ENCODE measurements around the gene FDPS. TPM values are rescaled to one million over a fixed set of nuclear protein-coding genes. Genes with fewer than 3 reads are reported as not detected.

The FDPS gene
- total RNA-seq, 1 donor from 2014 or later: 242 TPM

- intact Hi-C loops (cut with micrococcal nuclease): loop anchor here (5.0 kb wide), 1 partner anchor 56 kb away; the partner anchor contains the start of genes MTX1 and THBS3
- ChIA-PET CTCF (interaction anchor here (0.8 kb wide), 1 partner anchor 10 kb away, joined by 3 read pairs; the partner anchor contains the start of gene CLK2), POLR2A (interaction anchor here (5.8 kb wide), 1 partner anchor 10 kb away, joined by 52 read pairs; the partner anchor contains the start of gene CLK2)
- Mint-ChIP-seq H3K36me3 (ENCODE audit: low read depth) (peaks cover 88% of the 10 kb centered on the region), H3K27ac (peak overlapping the region; percentile 92), H3K27me3 (no peaks in the 10 kb centered on the region), H3K9me3 (no peaks in the 10 kb centered on the region), H3K4me1 (peaks cover 33% of the 10 kb centered on the region), H3K4me3 (peak overlapping the region; percentile 98)
- no peak for TF ChIP-seq CTCF (IDR thresholded peaks at IDR 0.05)
- DNase-seq (no peak), ATAC-seq (ENCODE audit: low read depth) (no peak)
These were observed 45.6 kb upstream of the FDPS start for GRCh38 chr1:155263067-155263466.

- CTCF ChIA-PET: interaction anchor here (1.8 kb wide), 1 partner anchor 16 kb away, joined by 9 read pairs; no protein-coding TSS in a partner anchor
- POLR2A ChIA-PET: interaction anchor here (1.0 kb wide), 1 partner anchor 15 kb away, joined by 3 read pairs; no protein-coding TSS in a partner anchor
- Mint-ChIP-seq H3K36me3 (ENCODE audit: low read depth) (peaks cover 93% of the 10 kb centered on the region), H3K9me3 (no peaks in the 10 kb centered on the region), H3K27ac (no peak overlapping the region), H3K4me1 (peaks cover 26% of the 10 kb centered on the region), H3K4me3 (no peak overlapping the region), H3K27me3 (no peaks in the 10 kb centered on the region)
- no peak for TF ChIP-seq CTCF (IDR thresholded peaks at IDR 0.05)
- intact Hi-C loops (cut with micrococcal nuclease): no loop called here
- no peak for DNase-seq
- no peak for ATAC-seq (ENCODE audit: low read depth)
These were observed 42.1 kb upstream of the FDPS start for GRCh38 chr1:155266553-155266952.

DNA sequence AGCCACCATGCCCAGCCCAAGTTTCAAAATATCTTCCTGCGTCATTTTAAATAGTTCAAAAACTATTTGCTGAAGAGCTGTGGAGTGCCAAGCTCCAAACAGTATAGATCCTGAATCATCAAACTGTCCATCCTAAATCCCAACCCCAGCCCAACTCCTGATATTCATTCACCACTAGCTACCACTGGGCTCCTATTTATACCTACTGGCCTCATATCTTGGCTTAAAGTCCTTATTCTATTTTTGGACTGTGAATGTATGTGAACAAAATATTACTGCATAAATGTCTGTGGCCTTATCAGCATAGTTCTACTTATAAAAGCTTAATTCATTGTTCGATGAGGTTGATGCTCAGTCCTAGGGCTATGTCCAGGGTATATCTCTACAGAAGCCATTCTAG is 41.3 kb upstream of the FDPS start:
- TF ChIP-seq CTCF (IDR thresholded peaks at IDR 0.05): no peak
- no peak for ATAC-seq (ENCODE audit: low read depth)
- POLR2A ChIA-PET: interaction anchor here (0.5 to 1.0 kb wide), 2 partner anchors 13 to 16 kb away, joined by 3 read pairs; no protein-coding TSS in a partner anchor
- no peak for DNase-seq
- intact Hi-C loops (cut with micrococcal nuclease): no loop called here
- CTCF ChIA-PET: interaction anchor here (1.8 kb wide), 1 partner anchor 17 kb away, joined by 9 read pairs; no protein-coding TSS in a partner anchor
- Mint-ChIP-seq H3K4me1 (peaks cover 25% of the 10 kb centered on the region), H3K27ac (no peak overlapping the region), H3K4me3 (no peak overlapping the region), H3K9me3 (no peaks in the 10 kb centered on the region), H3K27me3 (no peaks in the 10 kb centered on the region), H3K36me3 (ENCODE audit: low read depth) (peaks cover 88% of the 10 kb centered on the region)

DNA sequence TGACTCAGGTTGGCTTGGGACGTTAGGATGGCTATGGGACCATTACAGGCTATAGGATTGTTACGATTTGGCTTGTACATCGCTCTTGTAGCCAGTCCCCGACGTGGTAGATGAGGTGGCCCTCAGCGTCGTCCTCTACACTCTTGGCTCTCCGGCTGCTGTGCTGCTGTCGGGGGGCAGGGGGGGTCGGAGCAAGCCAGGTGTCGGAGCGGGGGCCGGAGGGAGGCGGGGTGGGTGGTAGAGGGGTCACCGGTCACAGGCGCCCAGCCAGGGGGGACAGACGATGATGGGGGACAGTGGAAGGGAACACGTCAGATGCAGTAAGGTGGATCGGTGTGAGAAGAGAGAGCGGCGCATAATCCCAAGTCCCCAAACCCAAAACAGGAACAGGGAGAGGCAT is 40.0 kb upstream of the FDPS start:
- H3K4me3 Mint-ChIP-seq: no peak overlapping the region
- no peaks in the 10 kb centered on the region for H3K27me3 Mint-ChIP-seq
- ChIA-PET CTCF (interaction anchor here (0.7 kb wide), 1 partner anchor 18 kb away, joined by 3 read pairs; no protein-coding TSS in a partner anchor), POLR2A (no interaction called here)
- no peaks in the 10 kb centered on the region for H3K9me3 Mint-ChIP-seq
- peaks cover 83% of the 10 kb centered on the region for H3K36me3 Mint-ChIP-seq (ENCODE audit: low read depth)
- ATAC-seq (ENCODE audit: low read depth): no peak
- no peak overlapping the region for H3K27ac Mint-ChIP-seq
- no peak for TF ChIP-seq CTCF (IDR thresholded peaks at IDR 0.05)
- H3K4me1 Mint-ChIP-seq: peaks cover 25% of the 10 kb centered on the region
- intact Hi-C loops (cut with micrococcal nuclease): no loop called here
- DNase-seq: no peak

DNA sequence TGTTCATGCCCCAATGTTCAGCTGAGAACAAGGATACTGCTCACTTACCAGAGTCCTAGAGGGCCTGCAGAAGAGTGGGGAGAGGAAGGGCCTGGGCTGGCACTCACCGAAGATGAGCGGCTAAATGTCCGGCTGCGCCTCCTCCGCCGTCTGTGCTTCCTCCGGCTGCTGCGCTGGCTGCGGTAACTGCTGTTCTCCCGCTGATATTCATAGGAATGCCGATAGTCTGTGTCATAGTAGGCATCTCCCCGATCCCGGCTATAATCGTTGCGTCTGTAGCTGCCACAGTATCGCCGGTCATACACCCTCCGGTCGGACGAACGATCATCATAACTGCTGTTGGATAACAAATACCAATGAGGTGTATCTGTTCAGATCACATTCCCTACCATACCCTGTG is 39.3 kb upstream of the FDPS start:
- ChIA-PET POLR2A (interaction anchor here (1.2 kb wide), 1 partner anchor 18 kb away, joined by 7 read pairs; no protein-coding TSS in a partner anchor), CTCF (no interaction called here)
- intact Hi-C loops (cut with micrococcal nuclease): no loop called here
- Mint-ChIP-seq H3K4me1 (peaks cover 29% of the 10 kb centered on the region), H3K4me3 (no peak overlapping the region), H3K27ac (no peak overlapping the region), H3K36me3 (ENCODE audit: low read depth) (peaks cover 76% of the 10 kb centered on the region), H3K9me3 (no peaks in the 10 kb centered on the region), H3K27me3 (no peaks in the 10 kb centered on the region)
- no peak for ATAC-seq (ENCODE audit: low read depth)
- no peak for DNase-seq
- TF ChIP-seq CTCF (IDR thresholded peaks at IDR 0.05): no peak
